HUES48 (cell line): ENCODE measurements around the gene PXN.
A peak's percentile ranks its signal among the peaks of the same experiment; 100 is the strongest.
"Not testable (repeated sequence)": the region's sequence is repeated elsewhere in the genome, so short reads cannot be mapped to it uniquely, and the experiment has no call there.

ENCODE experiments used
- H3K27ac ChIP-seq: one replicate; pipeline ENCODE4 v1.7.0; 2013; ENCODE audit warnings: low read depth, low read length, inconsistent platforms
- H3K27me3 ChIP-seq: 2 replicates; pipeline ENCODE4 v1.6.1; 2013; ENCODE audit warnings: mild to moderate bottlenecking, low read length; ENCODE audit not compliant: control insufficient read depth, insufficient read depth
- H3K36me3 ChIP-seq: 2 replicates; pipeline ENCODE4 v1.6.1; 2013; ENCODE audit warnings: low read length; ENCODE audit not compliant: control insufficient read depth, insufficient read depth
- H3K4me1 ChIP-seq: 2 replicates; pipeline ENCODE4 v1.6.1; 2013; ENCODE audit warnings: mild to moderate bottlenecking, low read length; ENCODE audit not compliant: control insufficient read depth, insufficient read depth
- H3K4me3 ChIP-seq: 2 replicates; pipeline ENCODE4 v1.5.1; 2013; ENCODE audit warnings: mild to moderate bottlenecking, low read depth, low read length
- H3K9ac ChIP-seq: 2 replicates; pipeline ENCODE4 v1.6.1; 2013; ENCODE audit warnings: mild to moderate bottlenecking, low read depth, low read length, moderate library complexity
- H3K9me3 ChIP-seq: 2 replicates; pipeline ENCODE4 v1.6.1; 2013; ENCODE audit warnings: low read length; ENCODE audit not compliant: control insufficient read depth, insufficient read depth

PXN gene

GRCh38 chr12:120221576-120221900, 44.0 kb downstream of the PXN start:
- no peak overlapping the region for H3K4me3 ChIP-seq
- H3K27ac ChIP-seq: no peak overlapping the region
- no peaks in the 10 kb centered on the region for H3K27me3 ChIP-seq
- peaks cover 61% of the 10 kb centered on the region for H3K36me3 ChIP-seq
- H3K4me1 ChIP-seq: 0 out of 2 replicates have a peak, but pooled peaks cover 2% of the 10 kb centered on the region
- H3K9ac ChIP-seq: no peak overlapping the region
- H3K9me3 ChIP-seq: no peaks in the 10 kb centered on the region

- no peaks in the 10 kb centered on the region for H3K9me3 ChIP-seq
- peaks cover 57% of the 10 kb centered on the region for H3K36me3 ChIP-seq
- H3K27ac ChIP-seq: no peak overlapping the region
These were observed 44.5 kb downstream of the PXN start for GRCh38 chr12:120220838-120221575.

GRCh38 chr12:120218680-120219606, 46.6 kb downstream of the PXN start:
- no peak overlapping the region for H3K9ac ChIP-seq
- H3K4me1 ChIP-seq: no peaks in the 10 kb centered on the region
- peaks cover 68% of the 10 kb centered on the region for H3K36me3 ChIP-seq

More at GRCh38 chr12:120220838-120221575, 44.5 kb downstream of the PXN start:
- Histone ChIP-seq H3K4me3 (no peak overlapping the region), H3K9ac (no peak overlapping the region), H3K4me1 (0 out of 2 replicates have a peak, but pooled peaks cover 2% of the 10 kb centered on the region), H3K27me3 (no peaks in the 10 kb centered on the region)

GRCh38 chr12:120216742-120217605, 48.6 kb downstream of the PXN start:
- H3K4me3 ChIP-seq: no peak overlapping the region
- H3K9me3 ChIP-seq: no peaks in the 10 kb centered on the region
- no peaks in the 10 kb centered on the region for H3K27me3 ChIP-seq
- H3K27ac ChIP-seq: peak overlapping the region; percentile 12
- no peak overlapping the region for H3K9ac ChIP-seq
- H3K36me3 ChIP-seq: peaks cover 71% of the 10 kb centered on the region
- no peaks in the 10 kb centered on the region for H3K4me1 ChIP-seq

More at GRCh38 chr12:120218680-120219606, 46.6 kb downstream of the PXN start:
- Histone ChIP-seq H3K9me3 (no peaks in the 10 kb centered on the region), H3K27me3 (no peaks in the 10 kb centered on the region), H3K27ac (no peak overlapping the region), H3K4me3 (no peak overlapping the region)

- H3K27me3 ChIP-seq: no peaks in the 10 kb centered on the region
- peak overlapping the region; percentile 12 for H3K27ac ChIP-seq
- H3K36me3 ChIP-seq: peaks cover 71% of the 10 kb centered on the region
- no peaks in the 10 kb centered on the region for H3K4me1 ChIP-seq
- no peak overlapping the region for H3K4me3 ChIP-seq
- H3K9ac ChIP-seq: no peak overlapping the region
- H3K9me3 ChIP-seq: no peaks in the 10 kb centered on the region
These were observed 49.5 kb downstream of the PXN start for GRCh38 chr12:120215766-120216735.

GRCh38 chr12:120215357-120215735, 50.2 kb downstream of the PXN start:
- Histone ChIP-seq H3K4me3 (no peak overlapping the region), H3K27ac (no peak overlapping the region), H3K36me3 (peaks cover 71% of the 10 kb centered on the region), H3K9ac (no peak overlapping the region), H3K4me1 (no peaks in the 10 kb centered on the region), H3K27me3 (no peaks in the 10 kb centered on the region), H3K9me3 (no peaks in the 10 kb centered on the region)

GRCh38 chr12:120214626-120215356, 50.7 kb downstream of the PXN start:
- H3K4me3 ChIP-seq: no peak overlapping the region
- H3K4me1 ChIP-seq: no peaks in the 10 kb centered on the region
- H3K36me3 ChIP-seq: peaks cover 71% of the 10 kb centered on the region
- no peak overlapping the region for H3K9ac ChIP-seq
- no peaks in the 10 kb centered on the region for H3K27me3 ChIP-seq
- H3K9me3 ChIP-seq: no peaks in the 10 kb centered on the region
- no peak overlapping the region for H3K27ac ChIP-seq

- Histone ChIP-seq H3K27me3 (no peaks in the 10 kb centered on the region), H3K9me3 (no peaks in the 10 kb centered on the region), H3K36me3 (peaks cover 63% of the 10 kb centered on the region), H3K9ac (no peak overlapping the region), H3K27ac (no peak overlapping the region), H3K4me1 (no peaks in the 10 kb centered on the region), H3K4me3 (no peak overlapping the region)
These were observed 51.8 kb downstream of the PXN start for GRCh38 chr12:120213758-120214157.

GRCh38 chr12:120213182-120213581, 52.3 kb downstream of the PXN start:
- H3K4me3 ChIP-seq, H3K27me3 ChIP-seq, H3K4me1 ChIP-seq, H3K9me3 ChIP-seq, H3K9ac ChIP-seq, H3K27ac ChIP-seq: not testable (repeated sequence)
- peaks cover 63% of the 10 kb centered on the region for H3K36me3 ChIP-seq
